ENCODE data around the gene EDEM2.

GRCh38 chr20:35077872-35078271 is 69.3 kb downstream of the EDEM2 start:
- TF ChIP-seq CTCF (optimal IDR thresholded peaks at IDR 0.05 in 1 of 3, IDR thresholded peaks at IDR 0.05 in 1 of 3, conservative IDR thresholded peaks at IDR 0.05 in 1 of 3; ENCODE audit: extremely low read depth in 1 of 3, insufficient read depth in 2 of 3, low read length in 3 of 3) (no peak), EZH2 (IDR thresholded peaks at IDR 0.05; ENCODE audit: low read length) (no peak)

All from keratinocyte (primary cell).